Anterior cingulate cortex (tissue), 58 donors: ENCODE measurements around the gene CORO6.

ENCODE experiments used
- DNase-seq, 58 donors: peaks; one replicate each; lab custom pipeline; 2025; lab: John Stamatoyannopoulos, UW

The CORO6 gene

GRCh38 chr17:29640413-29640812, 17.7 kb upstream of the CORO6 start:
- DNase-seq: no peak

- peak in 1 of 58 donors; percentile 9 for DNase-seq
Observed at GRCh38 chr17:29633886-29634285, 11.2 kb upstream of the CORO6 start.

GRCh38 chr17:29630630-29631193, 8.0 kb upstream of the CORO6 start:
- no peak for DNase-seq

GRCh38 chr17:29629839-29630238, 7.1 kb upstream of the CORO6 start:
- DNase-seq: no peak

GRCh38 chr17:29628644-29629043, 5.9 kb upstream of the CORO6 start:
- DNase-seq: peak in 1 of 58 donors; percentile 27

- DNase-seq: no peak
Observed at GRCh38 chr17:29627951-29628350, 5.2 kb upstream of the CORO6 start.

- peak in 32 of 58 donors; percentile 15 to 78 (median 45) for DNase-seq
Observed at GRCh38 chr17:29625037-29625750, 2.5 kb upstream of the CORO6 start.

GRCh38 chr17:29624586-29624985, 1.9 kb upstream of the CORO6 start:
- DNase-seq: no peak

- DNase-seq: no peak
Observed at GRCh38 chr17:29623283-29623647, 553 bp upstream of the CORO6 start.

- peak in 1 of 58 donors; percentile 31 for DNase-seq
Observed at GRCh38 chr17:29621751-29622194, 939 bp downstream of the CORO6 start.

- no peak for DNase-seq
Observed at GRCh38 chr17:29620779-29621500, 1.8 kb downstream of the CORO6 start.

GRCh38 chr17:29620271-29620670, 2.4 kb downstream of the CORO6 start:
- no peak for DNase-seq

GRCh38 chr17:29619251-29619650, 3.5 kb downstream of the CORO6 start:
- DNase-seq: peak in 3 of 58 donors; percentile 23 to 43 (median 23)

GRCh38 chr17:29618272-29619065, 4.2 kb downstream of the CORO6 start:
- DNase-seq: no peak

- DNase-seq: peak in 46 of 58 donors; percentile 19 to 78 (median 59)
Observed at GRCh38 chr17:29617481-29618271, 5.0 kb downstream of the CORO6 start.

GRCh38 chr17:29617125-29617480, 5.6 kb downstream of the CORO6 start:
- DNase-seq: peak in 51 of 58 donors; percentile 30 to 87 (median 75)

GRCh38 chr17:29616300-29617048, 6.2 kb downstream of the CORO6 start:
- no peak for DNase-seq

GRCh38 chr17:29615492-29616299, 7.0 kb downstream of the CORO6 start:
- DNase-seq: peak in 54 of 58 donors; percentile 36 to 94 (median 84)
